ENCODE data around the gene ASB2. TPM values are rescaled to one million over a fixed set of nuclear protein-coding genes. Genes with fewer than 3 reads are reported as not detected.

Gene ASB2
- total RNA-seq, 2 donors from 2014 or later = 1.3 to 13.4 TPM

DNA sequence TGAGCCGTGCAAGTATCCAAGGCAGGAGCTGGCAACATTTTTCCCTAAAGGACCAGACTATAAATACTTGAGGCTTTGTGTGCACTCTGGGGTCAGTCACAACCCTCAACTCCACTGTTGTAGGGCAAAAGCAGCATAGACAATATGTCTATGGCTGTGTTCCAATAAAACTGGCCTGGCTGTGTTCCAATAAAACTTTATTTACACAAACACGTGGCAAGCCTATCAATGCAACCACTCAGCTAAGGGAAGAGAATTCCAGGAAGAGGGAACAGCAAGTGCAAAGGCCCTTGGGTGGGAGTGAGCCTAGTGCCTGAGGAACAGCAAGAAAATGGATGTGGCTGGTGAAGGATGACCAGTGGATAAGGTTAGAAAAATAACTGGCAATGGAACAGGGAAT is 60.6 kb downstream of the ASB2 start:
- H3K4me1 ChIP-seq = no peaks in the 10 kb centered on the region
- no peak overlapping the region for H3K27ac ChIP-seq
- intact Hi-C loops (cut with DNase I) = no loop called here
- H3K36me3 ChIP-seq = no peaks in the 10 kb centered on the region
- H3K9me3 ChIP-seq = no peaks in the 10 kb centered on the region
- TF ChIP-seq, protein P1, sequence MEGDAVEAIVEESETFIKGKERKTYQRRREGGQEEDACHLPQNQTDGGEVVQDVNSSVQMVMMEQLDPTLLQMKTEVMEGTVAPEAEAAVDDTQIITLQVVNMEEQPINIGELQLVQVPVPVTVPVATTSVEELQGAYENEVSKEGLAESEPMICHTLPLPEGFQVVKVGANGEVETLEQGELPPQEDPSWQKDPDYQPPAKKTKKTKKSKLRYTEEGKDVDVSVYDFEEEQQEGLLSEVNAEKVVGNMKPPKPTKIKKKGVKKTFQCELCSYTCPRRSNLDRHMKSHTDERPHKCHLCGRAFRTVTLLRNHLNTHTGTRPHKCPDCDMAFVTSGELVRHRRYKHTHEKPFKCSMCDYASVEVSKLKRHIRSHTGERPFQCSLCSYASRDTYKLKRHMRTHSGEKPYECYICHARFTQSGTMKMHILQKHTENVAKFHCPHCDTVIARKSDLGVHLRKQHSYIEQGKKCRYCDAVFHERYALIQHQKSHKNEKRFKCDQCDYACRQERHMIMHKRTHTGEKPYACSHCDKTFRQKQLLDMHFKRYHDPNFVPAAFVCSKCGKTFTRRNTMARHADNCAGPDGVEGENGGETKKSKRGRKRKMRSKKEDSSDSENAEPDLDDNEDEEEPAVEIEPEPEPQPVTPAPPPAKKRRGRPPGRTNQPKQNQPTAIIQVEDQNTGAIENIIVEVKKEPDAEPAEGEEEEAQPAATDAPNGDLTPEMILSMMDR (IDR thresholded peaks at IDR 0.05) = no peak
- H3K27me3 ChIP-seq = no peaks in the 10 kb centered on the region
- no peak for DNase-seq
- no peak overlapping the region for H3K9ac ChIP-seq (ENCODE audit: low read depth in 2 of 2, low read length in 2 of 2)
- no peak overlapping the region for H3K4me3 ChIP-seq

- Histone ChIP-seq H3K36me3 (no peaks in the 10 kb centered on the region), H3K27me3 (no peaks in the 10 kb centered on the region), H3K4me3 (no peak overlapping the region), H3K9me3 (no peaks in the 10 kb centered on the region), H3K4me1 (no peaks in the 10 kb centered on the region), H3K27ac (no peak overlapping the region), H3K9ac (ENCODE audit: low read depth in 2 of 2, low read length in 2 of 2) (no peak overlapping the region)
- no peak for DNase-seq
- intact Hi-C loops (cut with DNase I) = no loop called here
- TF ChIP-seq, protein P1 (IDR thresholded peaks at IDR 0.05) = no peak
These were observed 61.2 kb downstream of the ASB2 start for GRCh38 chr14:93915070-93915705.

DNA sequence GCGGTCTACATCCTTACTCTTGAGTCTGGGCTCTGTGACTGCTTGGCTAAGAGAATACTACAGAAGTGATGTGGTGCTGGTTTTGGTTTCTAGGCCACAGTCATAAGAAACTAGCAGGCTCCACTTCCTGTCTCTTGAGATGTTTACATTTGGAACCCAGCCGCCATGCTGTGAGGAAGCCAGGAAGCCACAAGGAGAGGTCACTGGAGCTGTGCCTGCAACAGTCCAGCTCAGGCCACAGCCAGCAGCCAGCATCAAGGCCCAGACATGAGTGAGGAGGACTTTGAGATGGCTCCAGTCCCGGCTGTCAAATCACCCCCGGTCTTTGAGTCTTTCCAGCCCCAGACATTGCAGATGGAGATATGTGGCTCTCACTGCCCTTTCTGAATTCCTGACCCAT is 62.1 kb downstream of the ASB2 start:
- H3K27ac ChIP-seq = no peak overlapping the region
- no peak for DNase-seq
- no peaks in the 10 kb centered on the region for H3K9me3 ChIP-seq
- H3K36me3 ChIP-seq = no peaks in the 10 kb centered on the region
- intact Hi-C loops (cut with DNase I) = no loop called here
- no peaks in the 10 kb centered on the region for H3K27me3 ChIP-seq
- TF ChIP-seq, protein P1 (IDR thresholded peaks at IDR 0.05) = no peak
- no peak overlapping the region for H3K4me3 ChIP-seq
- no peaks in the 10 kb centered on the region for H3K4me1 ChIP-seq
- H3K9ac ChIP-seq (ENCODE audit: low read depth in 2 of 2, low read length in 2 of 2) = no peak overlapping the region

DNA sequence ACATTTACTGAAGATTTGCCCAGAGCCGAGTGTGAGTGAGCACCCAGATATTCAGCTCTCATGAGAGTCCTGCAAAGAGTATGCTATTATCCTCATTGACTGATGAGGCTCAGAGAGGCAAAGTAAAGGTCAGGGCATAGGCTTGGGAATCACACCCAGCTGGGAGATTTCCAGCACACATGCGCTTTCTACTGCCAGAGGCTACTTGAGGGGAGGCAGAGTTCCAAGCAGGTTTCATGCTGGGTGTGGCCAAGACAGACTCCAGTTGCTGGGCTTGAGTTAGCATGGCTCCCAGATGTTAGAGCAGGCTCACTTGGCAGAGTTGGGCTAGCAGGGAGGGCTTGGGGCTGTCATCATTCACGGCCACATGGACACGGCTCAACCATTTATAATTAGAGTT is 63.6 kb downstream of the ASB2 start:
- no peak overlapping the region for H3K9ac ChIP-seq (ENCODE audit: low read depth in 2 of 2, low read length in 2 of 2)
- no peak overlapping the region for H3K27ac ChIP-seq
- no peaks in the 10 kb centered on the region for H3K27me3 ChIP-seq
- TF ChIP-seq, protein P1 (IDR thresholded peaks at IDR 0.05) = no peak
- intact Hi-C loops (cut with DNase I) = no loop called here
- no peaks in the 10 kb centered on the region for H3K36me3 ChIP-seq
- no peaks in the 10 kb centered on the region for H3K4me1 ChIP-seq
- no peak for DNase-seq
- H3K4me3 ChIP-seq = no peak overlapping the region
- no peaks in the 10 kb centered on the region for H3K9me3 ChIP-seq

DNA sequence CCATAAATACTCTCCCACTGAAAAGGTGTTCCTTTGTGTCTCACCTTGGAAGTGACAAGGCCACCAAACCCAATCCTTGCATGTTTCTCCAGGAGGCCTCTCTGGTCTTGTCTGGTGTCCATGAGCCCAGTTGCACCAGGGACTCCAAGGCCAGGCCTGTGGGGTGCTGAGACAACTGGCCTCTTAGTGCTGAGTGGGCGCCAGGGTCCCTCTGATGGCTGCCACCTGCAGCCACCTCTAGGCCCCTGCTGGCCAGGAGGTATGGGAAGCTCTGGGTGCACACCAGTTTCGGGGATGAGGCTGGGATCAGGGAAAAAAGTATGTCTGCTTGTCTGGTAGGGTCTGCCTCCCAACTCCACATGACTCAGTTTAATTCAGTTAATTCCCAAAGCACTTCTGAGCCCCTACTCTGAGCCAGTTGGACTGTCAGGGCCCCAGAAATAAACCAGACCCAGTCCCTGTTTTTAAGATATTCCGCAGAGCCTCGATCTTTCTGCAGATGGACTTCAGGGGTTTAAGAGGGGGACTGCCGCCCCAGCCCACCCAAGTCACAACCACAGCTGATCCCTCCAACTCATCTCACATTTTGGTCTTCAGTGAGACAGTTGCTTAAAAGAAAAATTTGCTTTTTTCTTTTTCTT is 64.3 kb downstream of the ASB2 start:
- TF ChIP-seq, protein P1 (IDR thresholded peaks at IDR 0.05) = no peak
- Histone ChIP-seq H3K4me1 (no peaks in the 10 kb centered on the region), H3K9me3 (no peaks in the 10 kb centered on the region), H3K36me3 (no peaks in the 10 kb centered on the region), H3K4me3 (no peak overlapping the region), H3K27me3 (no peaks in the 10 kb centered on the region), H3K9ac (ENCODE audit: low read depth in 2 of 2, low read length in 2 of 2) (no peak overlapping the region), H3K27ac (no peak overlapping the region)
- intact Hi-C loops (cut with DNase I) = no loop called here
- no peak for DNase-seq
